Hypothalamus (tissue), 51 donors: ENCODE data around the gene ANKRD9.
A peak's percentile ranks its signal among the peaks of the same experiment; 100 is the strongest.
"Not testable (repeated sequence)": the region's sequence is repeated elsewhere in the genome, so short reads cannot be mapped to it uniquely, and the experiment has no call there.

Experiments
- DNase-seq, 51 donors: peaks; one replicate each; lab custom pipeline; 2025; lab: John Stamatoyannopoulos, UW

Gene ANKRD9

DNA sequence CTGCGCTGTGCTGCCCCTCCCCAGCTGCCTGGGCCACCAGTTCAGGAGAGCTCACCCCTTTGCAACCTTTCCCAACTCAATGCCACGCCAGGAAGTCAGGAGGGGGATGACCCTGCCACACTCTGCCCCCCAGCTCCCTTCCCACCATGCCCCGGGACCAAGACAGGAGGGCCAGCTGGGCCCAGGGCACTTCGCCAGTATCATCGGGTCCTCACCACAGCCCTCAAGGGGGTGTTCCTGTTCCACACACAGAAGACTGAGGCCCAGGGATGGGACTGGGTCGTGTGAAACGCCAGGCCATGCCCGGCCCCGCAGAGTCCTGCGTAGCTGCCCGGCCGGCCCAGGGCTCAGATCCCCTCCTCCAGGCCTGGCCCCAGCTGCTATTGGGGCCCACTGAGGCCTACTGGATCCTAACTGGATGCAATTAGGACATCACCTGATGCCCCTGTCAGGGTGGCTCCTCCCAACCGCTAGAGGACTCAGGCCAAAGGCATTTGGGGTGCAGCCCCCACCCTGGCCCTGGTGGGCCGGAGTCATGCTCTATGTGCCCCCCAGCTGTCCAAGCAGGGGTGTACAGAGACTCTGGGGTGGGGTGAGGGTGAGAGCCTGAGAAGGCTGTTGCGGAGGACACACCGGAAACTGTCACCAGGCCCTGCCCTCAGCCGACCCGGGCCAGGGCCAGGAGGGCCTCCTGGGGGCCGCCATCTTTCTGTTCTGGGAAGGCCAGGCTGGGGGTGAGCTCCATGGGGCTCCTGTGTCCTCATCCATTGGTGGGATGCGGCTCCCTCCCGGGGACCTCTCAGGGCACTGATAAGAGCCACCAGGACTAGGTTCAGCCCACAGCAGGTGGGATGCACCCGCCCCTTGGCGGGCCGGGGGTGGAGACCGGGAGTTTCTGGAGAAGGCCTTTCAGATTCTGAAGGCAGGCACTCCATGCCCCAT, 29.3 kb upstream of the ANKRD9 start:
- DNase-seq = no peak

DNA sequence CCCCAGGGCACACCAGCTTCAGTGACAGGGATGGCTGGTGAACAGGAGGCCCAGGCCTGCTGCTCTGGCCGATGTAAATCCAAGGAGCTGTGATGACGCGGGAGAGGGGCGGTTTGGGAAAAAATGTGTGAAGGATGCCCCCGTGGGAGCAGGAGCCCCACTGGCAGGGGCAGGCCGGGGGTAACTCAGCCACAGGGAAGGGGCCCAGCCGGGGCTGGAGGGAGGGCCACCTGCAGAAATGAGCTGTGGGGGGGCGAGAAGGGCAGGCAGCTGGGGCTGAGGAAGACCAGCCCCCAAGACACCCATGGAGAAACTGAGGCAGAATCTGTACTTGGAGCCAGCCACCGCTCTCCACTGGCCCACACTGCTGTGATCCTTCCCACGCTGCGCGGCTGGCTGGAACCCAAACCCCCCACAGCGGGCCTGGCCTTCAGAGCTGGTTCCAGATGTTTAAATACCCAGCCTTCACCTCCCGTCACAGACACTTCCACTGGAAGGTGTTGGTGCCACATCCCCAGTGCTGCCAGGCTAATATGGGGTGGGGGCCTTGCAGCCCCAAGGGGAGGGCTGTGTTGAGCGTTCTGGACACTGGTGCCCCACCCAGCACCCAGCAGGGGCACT, 28.5 kb upstream of the ANKRD9 start:
- no peak for DNase-seq

DNA sequence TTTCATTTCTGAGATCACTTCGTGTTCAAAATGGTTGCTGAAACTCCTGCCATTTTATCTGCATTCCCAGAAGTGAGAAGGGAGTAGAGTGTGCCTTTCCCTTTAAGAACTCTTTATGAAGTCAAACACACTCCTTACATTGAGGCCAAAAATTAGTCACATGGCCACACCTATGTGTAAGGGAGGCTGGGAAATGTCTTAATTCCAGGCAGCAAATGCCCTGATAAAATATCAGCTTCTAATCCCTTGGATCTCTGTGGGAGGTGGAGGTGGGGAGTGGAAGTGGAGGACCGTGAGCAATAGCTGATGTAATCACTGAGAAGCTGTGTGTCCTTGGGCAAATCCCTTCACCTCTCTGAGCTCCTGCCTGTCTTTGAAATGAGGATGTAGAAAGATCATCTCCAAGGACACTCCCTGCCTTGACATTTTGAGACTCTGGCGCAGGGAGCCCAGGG, 22.7 kb upstream of the ANKRD9 start:
- no peak for DNase-seq

DNA sequence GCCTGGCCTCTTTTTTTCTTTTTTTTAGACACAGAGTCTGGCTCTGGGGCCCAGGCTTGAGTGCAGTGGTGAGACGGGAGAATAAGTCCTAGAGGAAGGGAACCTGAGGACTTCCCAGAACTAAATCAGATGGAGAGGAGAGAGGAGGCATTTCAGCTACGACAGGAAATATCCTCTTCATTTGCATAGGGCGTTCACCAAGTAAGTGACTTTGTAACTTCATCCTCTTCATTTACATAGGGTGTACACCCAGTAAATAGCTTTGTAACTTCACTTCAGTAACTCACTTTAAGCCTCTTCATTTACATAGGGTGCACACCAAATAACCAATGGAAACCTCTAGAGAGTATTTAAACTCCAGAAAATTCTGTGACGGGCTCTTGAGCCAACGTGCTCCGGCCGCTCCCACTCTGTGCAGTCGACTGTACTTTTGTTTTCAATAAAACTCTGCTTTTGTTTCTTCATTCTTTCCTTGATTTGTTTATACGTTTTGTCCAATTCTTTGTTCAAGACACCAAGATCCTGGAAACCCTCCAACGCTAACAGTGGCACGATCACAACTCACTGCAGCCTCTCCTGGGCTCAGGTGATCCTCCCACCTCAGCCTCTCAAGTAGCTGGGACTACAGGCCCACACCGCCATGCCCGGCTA, 21.4 kb upstream of the ANKRD9 start:
- DNase-seq = no peak

DNA sequence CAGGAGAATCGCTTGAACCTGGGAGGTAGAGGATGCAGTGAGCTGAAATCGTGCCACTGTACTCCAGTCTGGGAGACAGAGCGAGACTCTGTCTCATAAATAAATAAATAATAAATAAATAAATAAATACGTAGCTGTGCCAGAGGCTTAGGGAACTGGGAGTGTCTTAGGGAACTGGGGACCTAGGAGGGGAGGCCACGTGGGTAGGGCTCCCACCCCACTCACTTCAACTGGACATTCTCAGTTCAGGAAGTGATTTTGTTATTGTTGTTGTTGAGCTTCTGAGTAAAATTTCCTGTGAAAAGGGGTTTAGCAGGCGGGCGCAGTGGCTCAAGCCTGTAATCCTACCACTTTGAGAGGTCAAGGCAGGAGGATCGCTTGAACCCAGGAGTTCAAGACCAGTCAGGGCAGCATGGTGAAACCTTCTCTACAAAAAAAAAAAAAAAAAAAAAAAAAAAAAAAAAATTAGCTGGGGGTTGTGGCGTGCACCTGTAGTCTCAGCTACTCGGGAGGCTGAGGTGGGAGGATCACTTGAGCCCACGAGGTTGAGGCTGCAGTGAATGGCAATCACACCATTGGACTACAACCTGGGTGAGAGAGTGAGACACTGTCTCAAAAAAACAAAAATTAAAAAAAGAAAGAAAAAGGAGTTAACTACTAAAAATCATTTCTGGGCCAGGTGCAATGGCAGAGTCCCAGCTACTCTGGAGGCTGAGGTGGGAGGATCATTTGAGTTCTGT, 19.0 kb upstream of the ANKRD9 start:
- no peak for DNase-seq

DNA sequence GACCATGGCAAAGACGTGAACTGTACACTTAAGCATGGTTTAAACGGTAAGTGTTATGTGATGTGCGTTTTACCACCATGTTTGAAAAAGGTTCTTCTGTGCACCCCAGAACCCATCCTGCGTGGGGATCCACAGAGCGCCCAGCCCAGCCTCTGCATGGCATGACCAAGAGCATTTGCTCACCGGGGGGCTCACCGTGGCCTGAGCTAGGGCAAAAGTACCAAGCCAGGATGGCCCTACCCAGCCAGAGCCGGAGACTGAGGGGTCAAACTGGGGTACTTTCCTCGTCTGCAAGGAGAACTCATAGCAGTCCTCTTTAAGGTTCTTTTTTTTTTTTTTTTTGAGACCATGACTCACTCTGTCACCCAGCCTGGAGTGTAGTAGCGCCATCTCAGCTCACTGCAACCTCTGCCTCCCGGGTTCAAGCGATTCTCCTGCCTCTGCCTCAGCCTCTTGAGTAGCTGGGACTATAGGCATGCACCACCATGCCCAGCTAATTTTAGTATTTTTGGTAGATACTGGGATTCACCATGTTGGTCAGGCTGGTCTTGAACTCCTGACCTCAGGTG, 16.4 kb upstream of the ANKRD9 start:
- DNase-seq = no peak

DNA sequence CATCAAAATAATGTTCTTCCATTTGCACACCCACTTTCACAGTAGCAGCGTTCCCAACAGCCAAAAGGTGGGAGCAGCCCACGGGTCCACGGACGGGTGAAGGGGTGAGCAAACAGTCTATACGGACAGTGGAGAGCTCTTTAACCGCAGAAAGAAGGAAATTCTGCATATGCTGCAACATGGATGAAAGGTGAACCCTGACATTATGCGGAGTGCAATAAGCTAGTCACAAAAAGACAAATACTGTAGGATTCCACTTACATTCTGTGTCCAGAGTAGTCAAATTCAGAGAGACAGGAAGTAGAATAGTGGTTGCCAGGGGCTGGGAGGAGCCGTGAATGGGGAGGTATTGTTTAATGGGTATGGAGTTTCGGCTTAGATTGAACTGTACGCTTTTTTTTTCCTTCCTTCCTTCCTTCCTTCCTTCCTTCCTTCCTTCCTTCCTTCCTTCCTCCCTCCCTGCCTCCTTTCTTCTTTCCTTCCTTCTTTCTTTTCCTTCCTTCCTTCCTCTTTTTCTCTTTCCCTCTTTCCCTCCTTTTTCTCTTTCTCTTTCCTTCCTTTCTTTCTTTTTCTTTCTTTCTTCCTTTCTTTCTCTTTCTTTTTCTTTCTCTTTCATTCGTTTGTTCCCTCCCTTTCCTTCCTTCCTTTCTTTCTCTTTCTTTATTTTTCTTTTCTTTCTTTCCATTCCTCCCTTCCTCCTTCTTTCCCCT, 15.8 kb upstream of the ANKRD9 start:
- no peak for DNase-seq

DNA sequence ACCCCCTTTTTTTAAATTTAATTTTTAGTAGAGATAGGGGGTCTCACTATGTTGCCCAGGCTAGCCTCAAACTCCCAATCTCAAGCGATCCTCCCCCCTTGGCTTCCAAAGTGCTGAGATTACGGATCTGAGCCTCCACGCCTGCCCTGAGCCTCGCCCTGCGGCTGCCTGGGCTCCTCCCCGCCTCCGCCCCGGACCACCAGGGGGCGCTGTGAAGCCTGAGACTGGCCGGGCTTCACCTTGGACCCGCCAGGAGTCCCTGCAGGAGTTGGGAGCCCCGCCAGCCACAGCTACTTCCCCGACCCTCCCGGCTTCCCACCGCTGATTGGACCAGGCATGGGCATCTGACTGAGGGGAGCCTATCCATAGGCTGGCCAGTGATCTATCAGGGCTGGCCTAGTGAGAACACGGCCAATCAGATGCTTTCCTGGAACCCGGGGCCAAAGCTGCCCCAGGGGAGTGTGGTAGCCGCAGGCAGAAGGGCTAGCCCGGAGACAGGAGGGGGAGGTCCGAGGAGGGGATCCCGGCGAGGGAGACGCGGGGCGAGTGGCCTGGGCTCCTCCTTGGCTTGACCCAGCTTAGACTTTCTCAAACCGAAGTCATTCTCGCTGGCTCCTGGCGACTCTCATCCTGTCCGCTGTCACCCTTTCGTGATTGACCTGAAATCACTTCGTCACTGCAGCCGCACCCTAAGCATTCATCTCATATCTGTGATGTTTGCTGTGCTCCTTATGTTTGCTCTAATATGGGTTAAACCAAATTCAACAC, 15.1 kb upstream of the ANKRD9 start:
- DNase-seq = peak; percentile 72 to 99 (median 95)

DNA sequence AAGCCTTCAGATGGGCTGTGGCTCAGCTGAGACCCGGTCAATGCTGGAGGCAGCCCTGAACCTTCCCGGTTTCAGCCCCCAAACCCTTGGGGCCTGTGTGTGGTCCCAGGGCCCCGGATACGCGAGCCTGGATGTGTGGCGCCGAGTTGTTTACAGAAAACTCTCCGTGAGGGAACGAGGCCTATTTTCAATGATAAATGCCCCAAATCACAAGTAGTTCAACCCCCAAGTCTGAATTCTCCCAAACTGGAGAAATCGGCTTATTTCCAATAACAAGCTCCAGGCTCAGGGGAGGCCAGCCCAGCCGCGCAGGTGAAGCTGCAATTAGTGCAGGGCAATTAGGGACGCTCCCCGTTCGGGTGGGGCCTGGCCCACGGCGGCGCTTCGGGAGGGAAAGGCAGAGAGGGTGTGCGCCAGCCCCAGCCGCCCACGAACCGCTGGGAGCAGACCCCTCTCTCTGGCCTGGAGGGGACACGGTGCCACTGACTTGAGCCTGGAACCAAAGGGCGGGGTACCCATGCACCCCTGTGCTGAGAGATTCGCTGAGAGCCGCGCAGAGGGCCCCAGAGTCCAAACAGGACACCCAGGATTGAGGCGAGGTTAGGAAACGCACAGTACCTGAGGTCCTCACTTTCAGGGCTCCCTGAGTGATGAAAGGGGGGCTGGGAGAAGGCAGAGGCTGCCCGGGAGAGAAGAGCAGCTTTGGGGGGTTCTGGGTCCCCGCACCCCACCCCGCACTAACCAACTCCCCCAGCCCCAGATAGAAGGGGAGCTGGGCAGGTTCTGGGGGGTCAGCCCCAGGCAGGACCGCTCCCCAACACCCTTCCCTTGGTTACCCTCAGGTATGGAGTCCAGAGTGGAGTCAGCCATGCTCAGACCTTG, 14.2 kb upstream of the ANKRD9 start:
- DNase-seq = no peak

DNA sequence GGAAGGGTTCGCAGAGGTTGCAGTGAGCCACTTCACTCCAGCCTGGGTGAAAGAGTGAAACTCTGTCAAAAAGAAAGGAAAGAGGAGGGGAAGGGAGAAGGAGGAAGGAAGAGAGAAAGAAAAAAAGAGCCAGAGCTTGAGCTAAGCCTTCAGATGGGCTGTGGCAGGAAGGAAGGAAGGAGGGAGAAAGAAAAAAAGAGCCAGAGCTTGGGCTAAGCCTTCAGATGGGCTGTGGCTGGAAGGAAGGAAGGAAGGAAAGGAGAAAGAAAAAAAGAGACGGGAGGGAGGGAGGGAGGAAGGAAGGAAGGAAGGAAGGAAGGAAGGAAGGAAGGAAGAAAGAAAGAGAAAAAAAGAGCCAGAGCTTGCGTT, 13.6 kb upstream of the ANKRD9 start:
- DNase-seq = no peak

DNA sequence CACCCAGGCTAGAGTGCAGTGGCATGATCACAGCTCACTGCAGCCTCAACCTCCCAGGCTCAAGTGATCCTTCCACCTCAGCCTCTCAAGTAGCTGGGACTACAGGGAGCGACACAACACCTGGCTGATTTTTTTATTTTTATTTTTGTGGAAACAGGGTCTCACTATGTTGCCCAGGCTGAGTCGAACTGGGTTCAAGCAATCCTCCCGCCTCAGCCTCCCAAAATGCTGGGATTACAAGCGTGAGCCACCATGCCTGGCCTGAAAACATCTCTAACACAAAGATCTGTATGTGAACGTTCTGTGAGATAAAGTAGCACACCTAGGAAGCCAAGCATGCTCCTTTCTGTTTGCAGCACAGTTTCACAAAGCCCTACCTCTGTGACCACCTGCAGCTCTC, 10.1 kb upstream of the ANKRD9 start:
- not testable (repeated sequence) for DNase-seq

DNA sequence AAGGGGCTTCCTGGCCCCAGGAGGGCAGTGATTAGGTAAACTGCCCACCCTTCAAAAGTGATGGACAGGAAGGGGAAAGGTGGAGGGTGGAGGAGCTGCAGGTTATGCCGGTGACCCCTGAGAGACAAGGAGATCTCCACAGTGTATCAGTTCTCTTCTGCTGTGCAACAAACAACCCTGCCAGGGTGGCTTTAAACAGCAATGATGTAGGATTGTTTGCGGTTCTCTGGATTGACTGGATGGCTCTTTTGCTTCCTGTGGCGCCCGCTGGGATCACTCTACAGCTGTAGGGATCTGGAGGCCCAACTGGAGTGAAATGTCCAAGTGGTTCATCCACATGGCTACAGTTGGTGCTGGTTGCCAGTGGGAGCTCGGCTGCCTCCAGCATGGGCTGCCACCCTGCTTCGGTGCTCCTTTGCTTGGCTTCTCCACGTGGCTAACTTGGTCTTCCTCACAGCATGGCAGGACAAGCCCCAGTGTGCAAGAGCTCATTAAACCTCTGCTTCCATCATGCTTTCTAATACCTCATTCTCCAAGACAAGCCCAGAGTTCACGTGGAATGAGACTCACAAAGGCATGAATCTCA, 8.6 kb upstream of the ANKRD9 start:
- DNase-seq = no peak

DNA sequence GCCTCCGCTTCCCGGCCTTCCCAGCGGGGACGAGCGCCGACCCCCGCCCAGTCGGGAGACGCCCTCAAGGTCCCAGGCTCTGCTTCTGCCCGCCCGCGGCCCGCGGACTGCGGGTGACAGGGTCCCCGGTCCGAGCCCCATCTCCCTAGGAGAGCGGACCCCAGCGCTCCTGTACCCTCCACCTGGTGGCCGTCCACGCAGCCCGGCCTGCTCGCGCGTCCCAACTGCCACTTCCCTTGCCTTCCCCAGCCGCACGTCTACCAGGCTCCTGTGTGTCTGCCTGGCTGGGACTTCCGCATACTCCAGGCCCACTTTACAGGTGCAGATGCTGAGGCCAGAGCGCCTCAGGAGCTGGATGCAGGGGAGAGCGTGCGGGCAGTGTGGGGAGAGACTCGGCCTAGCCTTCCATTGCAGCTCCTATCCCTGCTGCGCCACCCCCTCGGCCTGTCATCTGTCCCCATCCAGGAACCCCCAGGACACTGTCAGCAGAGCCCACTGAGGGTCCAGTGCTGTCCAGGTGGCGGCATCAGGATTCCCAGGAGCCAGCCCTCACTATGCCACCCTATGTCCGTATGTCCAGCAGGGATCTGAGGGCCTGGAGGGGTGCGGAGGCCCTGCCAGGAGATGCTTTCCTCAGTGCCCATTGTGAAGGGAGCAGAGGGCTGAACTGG, 8.0 kb upstream of the ANKRD9 start:
- DNase-seq = no peak

DNA sequence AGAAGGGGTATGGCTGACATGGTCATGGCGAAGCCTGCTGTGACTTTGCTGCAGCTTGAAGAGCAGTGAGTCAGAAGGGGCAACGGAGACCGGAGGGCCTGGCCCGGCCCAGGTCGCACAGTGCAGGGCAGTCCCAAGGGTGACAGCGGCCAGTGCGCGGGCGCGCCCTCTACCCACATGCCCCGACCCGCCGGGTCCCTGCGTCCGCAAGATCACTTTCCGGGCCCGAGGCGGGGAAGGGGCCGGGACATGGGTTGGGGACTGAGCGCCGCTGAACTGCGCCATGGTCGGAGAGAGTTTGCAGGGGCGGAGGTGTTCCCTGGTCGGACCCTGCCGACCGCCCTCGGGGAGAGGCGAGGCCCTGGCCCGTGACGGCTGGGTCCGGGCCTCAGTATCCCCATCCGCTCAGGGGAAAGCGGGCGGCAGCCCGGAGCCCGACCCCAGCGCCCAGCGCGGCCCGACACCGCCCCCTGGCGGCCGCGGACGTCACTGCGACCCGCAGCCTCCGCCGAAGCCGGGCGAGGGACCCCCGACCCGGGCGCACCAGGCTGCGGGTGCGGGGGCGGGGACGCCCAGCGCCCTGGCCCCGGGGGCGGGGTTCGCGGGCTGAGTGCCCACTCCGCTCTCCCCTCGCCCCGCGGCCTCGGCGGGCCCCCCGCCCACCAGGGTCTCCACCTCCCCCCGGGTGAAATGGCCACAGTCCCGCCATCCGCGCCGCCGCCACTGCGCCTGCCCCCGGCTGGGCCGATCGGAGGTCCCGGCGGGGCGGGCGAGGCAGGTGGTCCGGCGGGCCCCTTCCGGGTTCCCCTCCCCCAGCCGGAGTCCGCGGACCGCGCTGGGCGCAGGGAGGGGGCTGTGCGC, 7.2 kb upstream of the ANKRD9 start:
- DNase-seq = peak in 31 of 51 donors; percentile 21 to 75 (median 55)

DNA sequence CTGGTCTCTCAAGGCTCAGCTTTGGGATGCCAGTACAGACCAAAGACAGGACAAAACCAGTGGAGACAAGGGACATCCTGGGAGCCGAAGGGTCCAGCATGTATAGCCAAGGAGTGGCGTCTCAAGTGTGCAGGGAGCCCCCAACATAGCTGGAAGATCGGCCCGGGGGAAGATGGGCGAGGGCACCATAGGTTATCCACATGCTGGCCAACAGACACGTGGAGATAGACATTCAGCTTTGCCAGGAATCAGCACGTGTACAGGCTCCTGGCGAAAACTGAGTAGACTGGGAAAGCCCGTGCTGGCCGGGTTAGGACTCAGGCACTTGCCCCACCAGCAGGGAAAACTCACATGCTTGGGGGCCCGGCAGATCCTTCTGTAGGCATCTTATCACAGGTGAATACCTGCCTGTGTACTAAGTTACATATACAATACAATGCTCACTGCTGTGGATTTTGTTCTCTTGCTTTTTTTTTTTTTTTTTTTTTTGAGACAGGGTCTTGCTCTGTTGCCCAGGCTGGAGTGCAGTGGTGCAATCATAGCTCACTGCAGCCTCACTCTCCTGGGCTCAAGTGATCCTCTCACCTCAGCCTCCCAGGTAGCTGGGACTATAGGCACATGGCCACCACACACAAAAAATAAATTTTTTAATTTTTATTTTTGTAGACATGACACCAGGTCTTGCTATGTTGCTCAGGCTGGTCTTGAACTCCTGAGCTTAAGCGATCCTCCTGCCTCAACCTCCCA, 5.6 kb upstream of the ANKRD9 start:
- DNase-seq = no peak
